Suprapubic skin (tissue), 4 donors: ENCODE results near the gene MREG.

Experiments used
- EP300 ChIP-seq: sonication (generic); formaldehyde crosslinking; IDR thresholded peaks from one replicate; pipeline ENCODE4 v1.6.1; 2017; ENCODE audit warnings: antibody characterized with exemption
- POLR2A ChIP-seq, 2 donors: fragments of 450-650 bp; IDR thresholded peaks; one replicate each; pipeline ENCODE4 v1.6.1; 2017; ENCODE audit warnings: antibody characterized with exemption in 2 of 2, mild to moderate bottlenecking in 2 of 2, moderate library complexity in 2 of 2
- POLR2AphosphoS5 ChIP-seq, 3 donors: sonication (generic); formaldehyde crosslinking; IDR thresholded peaks; one replicate each; pipeline ENCODE4 v1.6.1; 2017; ENCODE audit warnings: antibody characterized with exemption in 3 of 3
- TF ChIP-seq, protein P1 (sequence below), 2 donors: fragments of 200-600 bp in 1 of 2; fragments of 450-650 bp in 1 of 2; sonication (generic) in 1 of 2; IDR thresholded peaks; one replicate each; pipeline ENCODE4 v1.5.1; 2016 to 2019; ENCODE audit warnings: antibody characterized with exemption in 2 of 2, mild to moderate bottlenecking in 1 of 2, moderate library complexity in 1 of 2

DNA sequence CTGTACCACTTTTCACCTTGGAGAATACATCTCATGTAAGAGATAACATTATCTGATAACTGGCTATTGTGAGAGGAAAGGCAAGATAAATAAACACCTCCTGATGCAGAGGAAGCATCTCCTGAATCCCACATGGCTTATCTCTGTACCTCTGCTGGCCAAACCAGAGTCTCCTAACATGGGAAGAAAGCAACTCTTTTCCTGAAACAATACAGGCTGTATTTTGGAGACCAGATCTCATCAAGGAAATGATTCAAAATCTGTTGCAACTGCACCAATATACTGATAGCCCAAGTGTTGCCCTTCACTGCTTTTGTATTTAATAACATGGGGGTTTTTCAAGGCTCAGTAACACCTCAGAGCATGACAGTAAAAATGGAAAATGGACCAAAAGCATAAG, 106.9 kb downstream of the MREG start:
- TF ChIP-seq, protein P1, sequence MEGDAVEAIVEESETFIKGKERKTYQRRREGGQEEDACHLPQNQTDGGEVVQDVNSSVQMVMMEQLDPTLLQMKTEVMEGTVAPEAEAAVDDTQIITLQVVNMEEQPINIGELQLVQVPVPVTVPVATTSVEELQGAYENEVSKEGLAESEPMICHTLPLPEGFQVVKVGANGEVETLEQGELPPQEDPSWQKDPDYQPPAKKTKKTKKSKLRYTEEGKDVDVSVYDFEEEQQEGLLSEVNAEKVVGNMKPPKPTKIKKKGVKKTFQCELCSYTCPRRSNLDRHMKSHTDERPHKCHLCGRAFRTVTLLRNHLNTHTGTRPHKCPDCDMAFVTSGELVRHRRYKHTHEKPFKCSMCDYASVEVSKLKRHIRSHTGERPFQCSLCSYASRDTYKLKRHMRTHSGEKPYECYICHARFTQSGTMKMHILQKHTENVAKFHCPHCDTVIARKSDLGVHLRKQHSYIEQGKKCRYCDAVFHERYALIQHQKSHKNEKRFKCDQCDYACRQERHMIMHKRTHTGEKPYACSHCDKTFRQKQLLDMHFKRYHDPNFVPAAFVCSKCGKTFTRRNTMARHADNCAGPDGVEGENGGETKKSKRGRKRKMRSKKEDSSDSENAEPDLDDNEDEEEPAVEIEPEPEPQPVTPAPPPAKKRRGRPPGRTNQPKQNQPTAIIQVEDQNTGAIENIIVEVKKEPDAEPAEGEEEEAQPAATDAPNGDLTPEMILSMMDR (IDR thresholded peaks at IDR 0.05), result no peak
- TF ChIP-seq POLR2A (IDR thresholded peaks at IDR 0.05) (no peak), POLR2AphosphoS5 (IDR thresholded peaks at IDR 0.05) (no peak), EP300 (no peak)
